GM18873 (cell line): ENCODE data around the gene EVC2.
"Not testable (repeated sequence)": the region's sequence is repeated elsewhere in the genome, so short reads cannot be mapped to it uniquely, and the experiment has no call there.

Experiments
- ATAC-seq: cut with Tn5 transposase; IDR thresholded peaks from one replicate; pipeline ENCODE4 v1.9.1; 2021; ENCODE audit warnings: mild to moderate bottlenecking, moderate library complexity, moderate number of reproducible peaks; ENCODE audit not compliant: unreplicated experiment, low FRiP score

EVC2 gene

GRCh38 chr4:5746250-5746649, 37.9 kb upstream of the EVC2 start:
- no peak for ATAC-seq

GRCh38 chr4:5742968-5743367, 34.6 kb upstream of the EVC2 start:
- ATAC-seq = no peak

- no peak for ATAC-seq
Observed at GRCh38 chr4:5742388-5742787, 34.0 kb upstream of the EVC2 start.

- no peak for ATAC-seq
Observed at GRCh38 chr4:5738061-5738460, 29.7 kb upstream of the EVC2 start.

- ATAC-seq = no peak
Observed at GRCh38 chr4:5735463-5735862, 27.1 kb upstream of the EVC2 start.

GRCh38 chr4:5734853-5735252, 26.5 kb upstream of the EVC2 start:
- ATAC-seq = no peak

GRCh38 chr4:5732158-5732557, 23.8 kb upstream of the EVC2 start:
- ATAC-seq = no peak

- ATAC-seq = no peak
Observed at GRCh38 chr4:5730993-5731990, 22.9 kb upstream of the EVC2 start.

- ATAC-seq = no peak
Observed at GRCh38 chr4:5730436-5730835, 22.1 kb upstream of the EVC2 start.

- ATAC-seq = not testable (repeated sequence)
Observed at GRCh38 chr4:5728412-5728811, 20.1 kb upstream of the EVC2 start.

- ATAC-seq = no peak
Observed at GRCh38 chr4:5724377-5724776, 16.0 kb upstream of the EVC2 start.

- ATAC-seq = no peak
Observed at GRCh38 chr4:5722328-5722727, 14.0 kb upstream of the EVC2 start.

GRCh38 chr4:5721923-5722322, 13.6 kb upstream of the EVC2 start:
- ATAC-seq = no peak

GRCh38 chr4:5720980-5721379, 12.6 kb upstream of the EVC2 start:
- ATAC-seq = no peak

- ATAC-seq = no peak
Observed at GRCh38 chr4:5720157-5720850, 11.9 kb upstream of the EVC2 start.

- ATAC-seq = no peak
Observed at GRCh38 chr4:5719350-5720055, 11.1 kb upstream of the EVC2 start.

GRCh38 chr4:5718411-5718810, 10.1 kb upstream of the EVC2 start:
- ATAC-seq = no peak

- ATAC-seq = no peak
Observed at GRCh38 chr4:5717449-5718158, 9.2 kb upstream of the EVC2 start.

- no peak for ATAC-seq
Observed at GRCh38 chr4:5716391-5716790, 8.0 kb upstream of the EVC2 start.

GRCh38 chr4:5715357-5715756, 7.0 kb upstream of the EVC2 start:
- no peak for ATAC-seq
